Panc1 (cell line): Measurements from ENCODE around the gene SAMHD1.

Experiments
- CTCF ChIP-seq: fragments of 450-650 bp; IDR thresholded peaks from 2 replicates; pipeline ENCODE4 v1.5.1; 2017; ENCODE audit warnings: mild to moderate bottlenecking
- REST ChIP-seq, 2 experiments: IDR thresholded peaks; 2 replicates each; pipeline ENCODE4 v1.6.1; 2011 to 2012; ENCODE audit warnings: low read depth in 2 of 2, control low read depth in 1 of 2, low read length in 1 of 2, mild to moderate bottlenecking in 1 of 2, moderate library complexity in 1 of 2; ENCODE audit not compliant: insufficient read depth in 1 of 2

GRCh38 chr20:36984257-36984638 lies 32.7 kb upstream of the SAMHD1 start:
- no peak for TF ChIP-seq CTCF
- no peak for TF ChIP-seq REST (IDR thresholded peaks at IDR 0.05; ENCODE audit: insufficient read depth in 1 of 2, low read depth in 2 of 2, low read length in 1 of 2)
